Muscle of arm (tissue), 12 donors: ENCODE results near the gene MGLL. TPM values are rescaled to one million over a fixed set of nuclear protein-coding genes. Genes with fewer than 3 reads are reported as not detected.
"Not testable (repeated sequence)": the region's sequence is repeated elsewhere in the genome, so short reads cannot be mapped to it uniquely, and the experiment has no call there.

ENCODE experiments used
- DNase-seq: peaks from one replicate; pipeline ENCODE4 v3.0.0-alpha.2; 2013
- polyA plus RNA-seq, 12 donors: library from polyadenylated mRNA; unstranded; fragments of 120-200 nt; gene quantifications; one replicate each; pipeline ENCODE4 v1.2.1, GENCODE V29; 2013; ENCODE audit not compliant: insufficient read length in 12 of 12

The MGLL gene
- polyA plus RNA-seq, 12 donors = 16.2 to 29.9 (median 24.6) TPM; not detected in 1

DNA sequence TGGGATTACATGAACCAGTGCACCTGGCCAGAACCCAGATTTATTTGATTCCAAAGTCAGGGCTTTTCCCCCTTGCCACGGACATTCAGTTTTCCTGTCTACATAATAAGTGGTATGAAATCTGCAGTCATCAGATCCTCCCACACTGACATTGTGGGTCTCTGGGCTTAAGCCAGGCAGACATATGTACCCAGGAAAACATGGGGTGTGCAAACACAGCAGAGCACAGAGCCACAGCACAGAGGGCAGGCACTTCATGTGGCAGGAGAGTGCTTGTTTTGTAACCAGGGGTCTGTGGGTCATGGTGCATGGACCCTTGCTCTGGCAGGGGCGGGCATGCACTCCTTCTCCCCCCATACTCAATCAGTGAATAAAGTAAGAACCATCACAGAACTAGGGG, 155.6 kb downstream of the MGLL start:
- DNase-seq = no peak

DNA sequence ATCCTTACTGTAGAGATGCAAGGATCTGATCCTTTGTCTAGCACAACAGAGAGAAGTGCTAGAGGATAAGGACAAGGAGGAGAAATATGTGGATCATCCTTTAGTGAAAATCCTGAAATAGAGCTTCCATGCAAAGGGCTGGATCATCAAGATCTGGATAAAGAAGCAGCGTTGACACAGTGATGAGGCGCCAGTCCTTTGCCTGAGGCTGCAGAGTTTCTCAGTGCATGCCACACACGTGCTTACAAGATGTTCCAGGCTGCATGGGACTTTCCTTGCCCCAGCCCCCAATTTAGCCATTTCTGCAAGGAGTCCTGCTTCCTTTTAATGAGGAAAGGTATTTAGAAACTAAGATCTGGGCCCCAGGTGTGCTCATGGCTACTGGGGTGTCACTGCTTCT, 156.7 kb downstream of the MGLL start:
- no peak for DNase-seq

DNA sequence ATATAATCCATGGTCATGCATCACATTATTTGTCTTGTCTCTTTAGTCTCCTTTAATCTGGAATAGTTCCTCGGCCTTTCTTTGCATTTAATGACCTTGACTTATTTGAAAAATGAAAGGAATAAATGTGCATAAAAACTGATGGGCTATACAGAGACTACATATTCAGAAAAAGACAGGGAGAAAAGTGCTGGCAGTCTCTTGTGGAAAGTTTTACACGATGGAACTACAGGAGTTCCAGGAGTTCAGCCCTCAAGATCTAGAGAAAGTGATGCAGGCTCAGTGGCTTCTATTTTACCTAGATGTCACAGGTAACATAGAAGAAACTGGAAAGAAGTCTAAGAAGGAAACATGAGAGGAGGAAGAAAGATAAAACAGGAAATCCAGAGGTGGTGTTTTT, 157.2 kb downstream of the MGLL start:
- DNase-seq = no peak

DNA sequence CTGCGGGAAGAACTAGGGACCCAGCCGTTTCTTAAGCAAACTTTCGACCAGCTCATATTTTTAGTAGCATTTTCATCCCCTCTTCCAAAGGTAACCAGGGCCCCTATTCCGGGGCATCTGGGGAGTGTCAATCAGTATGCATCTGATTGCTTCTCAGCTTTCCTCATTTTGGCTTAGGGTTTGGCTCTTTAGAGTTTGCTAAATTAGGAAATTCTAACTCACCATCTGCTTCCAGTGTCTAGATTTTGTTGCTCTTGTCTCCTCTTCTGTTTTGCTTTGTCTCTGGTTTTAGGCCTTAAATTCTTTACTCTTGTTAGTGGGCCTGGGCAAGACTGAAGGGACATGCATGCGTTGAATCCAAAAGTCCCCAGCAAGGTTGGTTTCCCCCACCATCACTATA, 159.2 kb downstream of the MGLL start:
- DNase-seq = no peak

DNA sequence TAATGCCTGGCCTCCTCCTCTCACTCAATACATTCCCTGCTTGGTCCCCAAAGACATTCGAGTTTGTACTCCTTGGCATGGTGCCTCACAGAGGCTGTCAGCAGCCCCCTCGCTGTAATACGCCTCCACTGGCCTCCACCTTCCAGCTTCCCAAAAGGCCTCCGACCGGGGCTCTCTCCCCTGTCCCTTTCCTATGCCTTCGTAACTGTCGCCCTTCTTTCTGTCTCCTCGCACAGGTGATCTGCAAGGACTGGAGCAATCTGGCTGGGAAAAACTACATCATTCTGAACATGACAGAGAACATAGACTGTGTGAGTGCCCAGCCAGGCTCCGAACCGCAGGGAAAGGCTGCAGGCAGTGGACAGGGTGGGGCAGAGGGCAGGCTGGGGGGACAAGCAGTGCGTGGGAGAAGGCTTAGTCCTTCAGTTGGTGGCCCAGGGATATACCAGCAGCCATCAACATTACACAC, 160.3 kb downstream of the MGLL start:
- DNase-seq = no peak

DNA sequence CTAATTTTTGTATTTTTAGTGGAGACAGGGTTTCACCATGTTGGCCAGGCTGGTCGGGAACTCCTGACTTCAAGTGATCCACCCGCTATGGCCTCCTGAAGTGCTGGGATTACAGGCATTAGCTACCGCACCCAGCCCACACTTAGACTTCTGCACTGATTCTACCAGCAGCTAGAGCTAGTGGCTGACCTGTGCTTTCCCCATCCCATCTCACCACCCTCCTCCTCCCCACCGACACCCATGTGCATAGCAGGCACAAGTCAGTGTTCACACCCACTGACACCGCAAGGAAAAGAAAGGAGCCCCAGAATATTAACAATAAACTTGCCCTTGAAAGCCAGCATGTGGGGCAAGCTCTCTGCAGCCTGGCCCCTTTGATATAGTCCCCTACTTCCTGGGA, 160.7 kb downstream of the MGLL start:
- no peak for DNase-seq

DNA sequence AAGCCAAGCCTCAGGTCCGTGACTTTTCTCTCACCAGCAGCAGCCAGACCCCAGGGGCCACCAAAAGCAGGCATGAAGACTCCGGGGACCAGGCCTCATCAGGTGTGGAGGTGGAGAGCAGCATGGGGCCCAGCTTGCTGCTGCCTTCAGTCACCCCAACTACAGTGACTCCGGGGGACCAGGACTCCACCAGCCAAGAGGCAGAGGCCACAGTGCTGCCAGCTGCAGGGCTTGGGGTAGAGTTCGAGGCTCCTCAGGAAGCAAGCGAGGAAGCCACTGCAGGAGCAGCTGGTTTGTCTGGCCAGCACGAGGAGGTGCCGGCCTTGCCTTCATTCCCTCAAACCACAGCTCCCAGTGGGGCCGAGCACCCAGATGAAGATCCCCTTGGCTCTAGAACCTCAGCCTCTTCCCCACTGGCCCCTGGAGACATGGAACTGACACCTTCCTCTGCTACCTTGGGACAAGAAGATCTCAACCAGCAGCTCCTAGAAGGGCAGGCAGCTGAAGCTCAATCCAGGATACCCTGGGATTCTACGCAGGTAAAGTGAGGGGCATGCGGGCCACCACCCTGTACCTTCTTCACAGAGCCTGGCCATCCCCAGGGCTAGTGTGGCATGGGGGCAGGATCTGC, 161.6 kb downstream of the MGLL start:
- no peak for DNase-seq

DNA sequence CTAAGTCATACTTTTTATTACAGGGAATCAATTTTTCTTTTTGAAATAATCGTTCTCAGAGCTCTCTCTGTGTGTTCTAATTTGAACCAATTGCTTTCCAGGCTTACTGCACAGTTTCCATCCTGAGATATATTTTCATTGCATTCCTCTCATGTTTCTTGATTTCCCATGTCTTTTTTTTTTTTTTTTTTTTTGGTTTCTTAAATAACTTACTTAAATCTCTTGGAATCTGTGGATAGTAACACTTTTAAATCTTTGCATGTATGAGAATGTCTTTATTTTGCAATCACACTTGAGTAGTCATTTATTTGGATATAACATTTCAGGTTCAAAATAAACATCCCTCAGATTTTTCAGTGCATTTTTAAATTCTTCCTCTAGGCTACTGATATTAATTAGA, 164.1 kb downstream of the MGLL start:
- DNase-seq = no peak

DNA sequence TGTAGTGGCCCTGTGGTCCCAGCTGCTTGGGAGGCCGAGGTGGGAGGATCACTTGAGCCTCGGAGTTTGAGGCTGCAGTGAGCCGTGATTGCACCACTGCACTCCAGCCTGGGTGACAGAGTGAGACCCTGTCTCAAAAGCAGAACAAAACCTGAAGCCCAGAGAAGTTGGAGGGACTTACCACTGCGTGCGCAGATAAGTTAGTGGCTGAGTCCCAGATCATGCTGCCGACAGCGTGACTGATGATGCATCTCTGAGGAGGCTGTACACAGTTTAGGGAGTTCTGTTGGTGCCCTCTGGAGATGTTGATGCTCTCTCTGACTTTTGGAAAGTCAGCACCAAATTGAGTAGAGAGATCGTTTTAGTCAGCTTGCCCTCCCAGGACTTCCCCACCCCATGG, 165.4 kb downstream of the MGLL start:
- DNase-seq = no peak

DNA sequence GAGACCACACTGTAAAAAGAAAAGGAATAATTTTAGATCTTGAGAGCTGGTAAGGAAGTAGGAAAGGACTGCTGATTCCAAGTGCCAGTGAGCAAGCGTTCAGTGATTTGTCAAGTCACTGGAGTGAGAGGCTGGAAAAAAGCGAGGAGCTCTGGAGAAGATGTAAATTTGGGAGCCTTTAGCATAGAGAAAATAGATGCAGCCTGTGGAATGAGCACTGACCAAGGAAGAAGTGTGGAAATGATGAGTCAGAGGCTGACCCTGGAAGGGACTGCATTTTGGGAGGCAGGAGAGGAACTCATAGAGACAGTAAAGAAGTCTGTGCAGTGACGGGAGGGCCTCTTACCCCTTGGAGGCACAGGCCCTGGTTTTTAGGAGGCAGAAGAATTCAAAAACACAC, 166.7 kb downstream of the MGLL start:
- peak; percentile 25 for DNase-seq

DNA sequence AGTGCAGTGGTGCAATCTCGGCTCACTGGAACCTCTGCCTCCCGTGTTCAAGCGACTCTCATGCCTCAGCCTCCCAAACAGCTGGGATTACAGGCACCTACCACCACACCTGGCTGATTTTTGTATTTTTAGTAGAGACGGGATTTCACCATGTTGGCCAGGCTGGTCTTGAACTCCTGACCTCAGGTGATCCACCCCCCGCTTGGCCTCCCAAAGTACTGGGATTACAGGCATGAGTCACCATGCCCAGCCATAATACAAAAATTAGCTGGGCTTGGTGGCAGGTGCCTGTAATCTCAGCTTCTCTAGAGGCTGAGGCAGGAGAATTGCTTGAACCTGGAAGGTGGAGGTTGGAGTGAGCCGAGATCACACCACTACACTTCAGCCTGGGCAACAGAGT, 167.3 kb downstream of the MGLL start:
- DNase-seq = not testable (repeated sequence)

DNA sequence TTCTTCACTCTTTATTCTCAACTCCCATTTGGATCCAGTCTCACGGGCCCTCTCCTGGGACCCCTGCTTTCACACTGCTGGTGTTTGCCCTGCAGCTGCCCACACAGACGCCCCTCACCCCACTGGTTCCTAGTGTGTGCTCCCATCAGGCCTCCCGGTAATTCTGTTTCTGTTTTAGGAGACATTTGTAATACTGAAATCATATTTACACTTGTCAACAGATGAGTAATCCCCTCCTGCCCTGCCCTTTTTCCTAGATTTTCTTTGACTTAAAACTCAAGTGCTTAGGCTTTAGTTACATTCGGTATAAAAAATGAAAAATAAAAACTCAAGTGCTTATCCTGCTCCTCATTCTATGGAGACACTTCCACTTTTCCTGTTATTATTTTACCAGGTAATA, 167.9 kb downstream of the MGLL start:
- no peak for DNase-seq

DNA sequence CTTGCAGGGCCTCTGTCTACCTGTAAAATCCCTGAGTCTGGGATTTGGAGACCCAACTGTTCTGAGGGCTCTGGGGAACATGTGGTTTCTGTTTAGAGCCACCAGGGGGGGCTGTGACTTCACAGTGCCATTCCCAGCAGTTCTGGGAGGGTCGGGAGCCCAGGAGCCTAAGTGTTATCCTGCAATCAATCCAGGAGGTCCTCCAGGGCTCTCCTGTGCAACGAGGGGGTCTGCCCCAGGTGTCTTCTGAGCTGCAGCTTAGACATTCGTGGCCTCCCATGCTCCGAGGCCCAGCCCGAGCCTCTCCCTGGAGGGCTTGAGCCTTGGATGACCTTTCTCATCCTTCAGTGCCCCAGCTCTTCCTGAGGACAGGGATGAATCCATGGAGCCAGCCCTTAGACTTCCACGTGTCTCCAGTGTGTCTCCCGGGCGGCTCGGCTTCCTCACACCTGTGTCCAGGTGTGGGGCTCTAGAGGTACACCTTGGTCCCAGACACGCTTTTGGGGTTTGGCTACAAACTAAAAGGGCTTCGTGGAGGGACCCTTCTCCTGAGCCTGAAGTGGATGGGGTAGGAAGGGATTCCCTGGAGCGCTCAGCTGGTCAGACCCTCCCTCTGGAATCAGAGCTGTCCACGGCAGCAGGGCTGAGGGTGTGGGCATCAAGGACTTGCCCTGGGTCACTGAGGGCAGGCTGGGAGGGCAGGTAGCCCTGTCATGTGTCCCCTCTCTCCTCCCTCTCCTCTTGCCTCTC, 169.9 kb downstream of the MGLL start:
- no peak for DNase-seq

DNA sequence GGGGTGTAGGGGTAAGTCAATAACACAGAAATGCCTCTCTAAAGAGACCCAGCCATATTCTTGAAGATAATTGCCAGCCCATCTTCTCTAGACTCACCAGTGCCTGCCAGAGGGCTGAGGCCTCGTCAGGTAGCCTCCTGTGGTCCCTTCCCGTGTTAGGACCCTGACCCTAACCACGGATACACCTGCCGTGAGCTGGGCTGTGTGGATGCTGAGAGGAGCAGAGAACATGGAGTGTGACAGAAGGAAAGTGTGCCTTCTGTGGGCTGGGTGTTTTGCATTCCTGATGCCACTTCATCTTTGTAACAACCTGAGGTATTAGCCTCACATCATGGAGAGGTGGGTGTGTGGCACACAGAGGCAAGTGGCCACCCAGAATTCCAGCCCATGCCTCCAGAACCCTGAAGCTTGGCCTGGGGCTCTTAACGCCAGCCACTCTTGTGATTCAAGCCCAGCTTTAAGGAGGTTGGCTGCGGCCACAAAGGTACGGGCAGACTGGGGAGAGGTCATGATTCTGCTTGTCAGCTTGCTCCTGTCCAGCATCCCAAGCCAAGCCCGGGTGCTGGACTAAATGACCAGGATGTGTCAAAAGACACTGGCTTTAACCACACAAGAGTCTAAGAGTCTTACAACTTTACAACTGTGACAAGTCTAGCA, 170.7 kb downstream of the MGLL start:
- no peak for DNase-seq

DNA sequence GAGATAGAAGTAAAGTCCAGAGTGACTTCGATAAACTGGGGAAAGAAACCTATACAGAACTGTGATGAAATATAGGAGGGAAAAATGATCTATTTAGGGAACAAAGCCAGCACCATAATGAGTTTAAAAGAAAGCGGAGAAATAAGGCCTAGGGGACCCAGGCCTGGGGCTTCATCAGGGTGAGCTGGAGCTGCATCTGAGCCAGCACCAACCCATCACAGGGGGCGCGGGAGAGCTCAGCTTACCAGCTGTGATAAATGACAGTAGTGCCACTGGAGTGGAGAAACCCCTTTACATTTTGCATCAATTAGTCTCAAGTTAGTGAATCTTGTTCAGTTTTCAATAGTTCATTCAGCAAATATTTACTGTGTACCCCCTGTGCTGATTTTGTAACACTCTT, 172.1 kb downstream of the MGLL start:
- no peak for DNase-seq

DNA sequence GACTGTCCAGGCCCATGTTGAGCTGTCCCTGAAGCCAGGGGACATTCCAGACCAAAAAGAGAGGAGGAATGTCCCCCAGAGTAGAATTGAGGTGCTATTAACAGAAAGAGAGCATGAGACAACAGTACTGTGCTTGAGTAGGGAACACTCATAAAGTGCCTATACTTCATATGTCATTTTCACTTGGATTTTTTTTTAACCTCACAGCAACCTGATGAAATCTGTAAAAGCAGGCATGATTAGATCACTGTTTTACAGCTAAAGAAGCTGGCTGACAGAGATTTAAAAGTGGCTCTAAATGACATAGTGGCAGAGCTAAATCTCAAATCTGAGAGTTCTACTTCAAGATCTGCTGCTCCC, 174.5 kb downstream of the MGLL start:
- no peak for DNase-seq

DNA sequence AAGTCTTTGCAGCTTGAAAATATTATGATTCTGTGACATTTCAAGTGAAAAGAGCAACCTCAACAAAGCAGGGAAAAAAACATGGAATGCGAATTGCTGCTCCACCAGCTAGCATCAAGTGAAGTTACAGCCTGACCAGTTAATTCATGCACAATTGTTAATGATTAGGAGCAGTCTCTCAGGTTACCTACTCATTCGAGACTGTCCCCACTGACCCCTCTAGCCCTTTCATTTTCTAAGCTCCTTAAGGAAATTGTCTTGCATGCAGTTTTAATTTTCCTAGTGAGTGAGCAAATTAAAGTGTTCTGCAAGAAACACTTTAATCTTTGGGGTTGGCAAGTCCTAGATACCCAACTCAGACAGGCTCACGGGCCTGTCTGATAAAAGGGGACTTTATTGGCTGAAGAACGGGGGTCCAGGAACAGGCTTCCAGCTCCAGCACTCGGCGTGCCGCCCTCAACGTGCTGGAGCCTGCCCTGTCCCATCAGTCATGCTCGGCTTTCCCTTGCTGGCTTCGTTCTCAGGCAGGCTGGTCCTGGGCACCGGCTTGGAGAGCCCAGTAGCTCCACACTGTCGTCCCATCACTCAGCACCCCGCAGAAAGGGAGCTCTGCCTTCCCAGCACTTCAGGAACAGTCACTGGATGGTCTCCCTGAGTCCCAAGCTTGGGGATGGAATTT, 175.0 kb downstream of the MGLL start:
- DNase-seq = no peak

DNA sequence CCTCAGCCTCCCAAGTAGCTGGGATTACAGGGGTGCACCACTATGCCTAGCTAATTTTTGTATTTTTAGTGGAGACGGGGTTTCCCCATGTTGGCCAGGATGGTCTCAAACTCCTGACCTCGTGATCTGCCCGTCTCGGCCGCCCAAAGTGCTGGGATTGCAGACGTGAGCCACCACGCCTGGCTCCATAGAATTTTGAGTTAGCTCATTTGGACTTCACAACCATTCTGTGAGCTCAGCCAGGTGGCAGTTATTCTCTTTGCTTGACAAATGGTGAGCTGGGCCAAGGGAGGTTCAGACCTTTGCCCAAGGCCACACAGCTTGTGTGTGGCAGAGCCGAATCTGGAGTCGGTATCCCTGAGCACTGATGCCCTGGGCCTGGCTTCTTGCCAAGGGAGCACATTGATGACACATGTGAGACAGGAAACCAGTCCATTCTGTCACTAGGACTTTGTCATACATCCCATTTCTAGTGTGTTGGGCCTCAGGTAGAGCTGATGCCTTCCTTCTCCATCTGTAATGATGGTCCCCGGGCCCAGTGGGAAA, 175.7 kb downstream of the MGLL start:
- no peak for DNase-seq

DNA sequence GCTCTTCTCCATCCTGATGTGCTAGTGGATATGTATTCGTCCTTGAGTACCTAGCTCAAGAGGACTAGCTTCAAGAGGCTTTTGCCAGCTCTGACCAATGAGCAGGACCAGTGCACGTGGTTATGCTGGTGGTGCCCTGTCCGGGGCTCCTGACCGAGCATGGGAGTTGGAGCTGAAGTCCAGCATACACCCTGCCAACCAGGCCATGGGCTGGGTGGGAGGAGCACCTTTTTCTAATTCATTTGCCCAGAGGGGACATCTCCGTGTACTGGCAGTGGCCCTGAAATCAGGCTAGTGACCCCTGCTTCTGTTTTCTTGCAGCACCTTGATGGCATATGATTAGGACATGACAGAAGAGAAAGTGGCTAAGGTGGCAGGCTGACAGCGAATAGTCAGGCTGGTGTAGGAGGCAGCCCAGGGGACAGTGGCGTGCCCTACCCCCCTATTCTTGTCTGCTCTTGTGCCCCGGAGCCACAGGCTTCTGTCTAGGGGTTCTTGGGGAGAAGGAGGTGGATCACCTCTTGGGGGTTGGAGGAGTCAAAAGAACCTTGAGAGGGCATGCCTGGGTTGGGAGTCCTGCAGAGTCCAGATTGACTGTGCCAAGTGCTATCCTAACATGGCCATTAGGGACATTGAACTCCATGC, 176.8 kb downstream of the MGLL start:
- no peak for DNase-seq

DNA sequence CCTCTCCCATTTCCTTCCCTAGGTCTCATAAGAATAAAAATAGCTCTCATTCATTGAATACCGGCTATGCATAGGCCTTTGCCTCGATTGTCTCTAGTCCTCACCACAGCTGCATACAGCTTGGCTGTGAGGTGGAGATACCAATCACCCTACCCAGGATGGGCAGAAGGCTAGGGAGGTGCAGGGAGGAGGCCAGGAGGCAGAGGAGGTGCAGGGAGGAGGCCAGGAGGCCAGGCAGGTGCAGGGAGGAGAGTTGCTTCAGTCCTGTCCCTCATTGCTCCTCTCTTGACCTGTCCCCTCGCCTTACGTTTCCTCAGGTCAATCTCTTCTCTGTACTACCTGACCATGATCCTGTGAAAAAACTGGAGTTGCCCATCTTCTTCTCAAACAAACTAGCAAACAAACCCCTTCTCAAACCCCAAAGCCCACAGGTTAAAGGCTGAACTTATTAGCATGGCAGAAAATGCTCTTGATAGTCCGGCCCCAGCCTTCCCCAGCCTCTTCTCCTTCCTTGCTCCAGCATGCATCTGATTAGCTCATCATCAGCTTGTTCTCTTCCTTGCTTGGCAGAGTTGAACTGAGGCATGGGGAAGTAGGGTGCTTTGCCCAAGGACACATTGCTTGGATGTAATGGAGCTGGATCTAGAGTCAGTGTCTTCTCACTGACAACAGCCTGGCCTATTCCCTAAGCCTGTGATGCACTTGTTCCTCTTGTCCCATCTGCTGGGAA, 177.5 kb downstream of the MGLL start:
- no peak for DNase-seq

DNA sequence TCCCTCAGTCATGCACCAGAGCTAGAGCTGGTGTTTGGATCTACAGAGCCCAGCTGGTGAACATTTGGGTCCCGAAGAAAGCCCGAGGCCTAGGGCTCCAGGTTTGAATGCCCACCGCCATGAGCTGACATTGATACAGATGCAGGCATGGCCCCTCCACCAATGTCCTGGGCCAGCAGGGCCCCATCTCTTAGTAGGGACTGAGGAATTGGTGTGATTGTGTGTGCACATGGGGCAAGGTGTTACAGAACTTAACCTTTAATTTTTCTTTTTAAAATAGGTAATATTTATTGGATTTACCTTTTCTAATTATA, 182.3 kb downstream of the MGLL start:
- DNase-seq = no peak
